H9 (cell line): Measurements from ENCODE around the gene UBXN11. TPM values are rescaled to one million over a fixed set of nuclear protein-coding genes. Genes with fewer than 3 reads are reported as not detected.

Experiments used
- DNase-seq: peaks from one replicate; pipeline ENCODE4 v3.0.0-alpha.2; 2017
- H2AFZ ChIP-seq: one replicate; pipeline ENCODE4 v1.6.1; 2013; ENCODE audit warnings: mild to moderate bottlenecking, low read length, control low read depth, moderate library complexity
- H2AK5ac ChIP-seq: 2 replicates; pipeline ENCODE4 v1.6.1; 2013; ENCODE audit warnings: low read length, control low read depth, mixed read lengths; ENCODE audit not compliant: insufficient read length
- H2BK120ac ChIP-seq: one replicate; pipeline ENCODE4 v1.6.1; 2013; ENCODE audit warnings: low read depth, mild to moderate bottlenecking, low read length, control low read depth, inconsistent platforms; ENCODE audit not compliant: poor library complexity, severe bottlenecking
- H2BK12ac ChIP-seq: 2 replicates; pipeline ENCODE4 v1.6.1; 2013; ENCODE audit warnings: low read length, control low read depth, mixed read lengths, low read depth; ENCODE audit not compliant: insufficient read length
- H2BK15ac ChIP-seq: 2 replicates; pipeline ENCODE4 v1.6.1; 2013; ENCODE audit warnings: low read depth, low read length, control low read depth
- H2BK20ac ChIP-seq: one replicate; pipeline ENCODE4 v1.6.1; 2013; ENCODE audit warnings: low read depth, mild to moderate bottlenecking, low read length, control low read depth, inconsistent platforms; ENCODE audit not compliant: poor library complexity, severe bottlenecking
- H2BK5ac ChIP-seq: 2 replicates; pipeline ENCODE4 v1.6.1; 2013; ENCODE audit warnings: low read length, control low read depth, mixed read lengths; ENCODE audit not compliant: insufficient read length
- H3K14ac ChIP-seq: 2 replicates; pipeline ENCODE4 v1.6.1; 2013; ENCODE audit warnings: low read length, control low read depth; ENCODE audit not compliant: insufficient read depth
- H3K18ac ChIP-seq: 2 replicates; pipeline ENCODE4 v1.6.1; 2013; ENCODE audit warnings: low read depth, mild to moderate bottlenecking, mixed read lengths, low read length, control low read depth; ENCODE audit not compliant: insufficient read length
- H3K23ac ChIP-seq: 2 replicates; pipeline ENCODE4 v1.6.1; 2013; ENCODE audit warnings: low read length, control low read depth, mixed read lengths, low read depth; ENCODE audit not compliant: insufficient read length
- H3K23me2 ChIP-seq: 2 replicates; pipeline ENCODE4 v1.6.1; 2013; ENCODE audit warnings: low read depth, mild to moderate bottlenecking, mixed read lengths, low read length, control low read depth; ENCODE audit not compliant: insufficient read length, poor library complexity, severe bottlenecking
- H3K27ac ChIP-seq: 2 replicates; pipeline ENCODE4 v1.5.1; 2013; ENCODE audit warnings: low read length, control low read depth, mixed read lengths, low read depth; ENCODE audit not compliant: insufficient read length
- H3K27me3 ChIP-seq: 2 replicates; pipeline ENCODE4 v1.6.1; 2013; ENCODE audit warnings: low read length, control low read depth, inconsistent platforms; ENCODE audit not compliant: insufficient read depth
- H3K4ac ChIP-seq: 2 replicates; pipeline ENCODE4 v1.6.1; 2013; ENCODE audit warnings: low read depth, mild to moderate bottlenecking, control low read depth, inconsistent platforms, low read length, moderate library complexity
- H3K4me1 ChIP-seq: 2 replicates; pipeline ENCODE4 v1.6.1; 2013; ENCODE audit warnings: low read length, control low read depth, inconsistent platforms; ENCODE audit not compliant: insufficient read depth
- H3K4me2 ChIP-seq: 2 replicates; pipeline ENCODE4 v1.6.1; 2013; ENCODE audit warnings: low read length, control low read depth, mixed read lengths; ENCODE audit not compliant: insufficient read length, insufficient read depth
- H3K56ac ChIP-seq: 2 replicates; pipeline ENCODE4 v1.6.1; 2013; ENCODE audit warnings: low read depth, mild to moderate bottlenecking, mixed read lengths, low read length, control low read depth; ENCODE audit not compliant: insufficient read length
- H3K79me1 ChIP-seq: 2 replicates; pipeline ENCODE4 v1.6.1; 2013; ENCODE audit warnings: low read depth, mild to moderate bottlenecking, moderate library complexity, low read length, control low read depth, inconsistent platforms; ENCODE audit not compliant: insufficient read depth, poor library complexity, severe bottlenecking
- H3K79me2 ChIP-seq: 2 replicates; pipeline ENCODE4 v1.6.1; 2013; ENCODE audit warnings: low read length, control low read depth, inconsistent platforms; ENCODE audit not compliant: insufficient read depth
- H3K9ac ChIP-seq: 2 replicates; pipeline ENCODE4 v1.6.1; 2013; ENCODE audit warnings: low read length, control low read depth, mixed read lengths; ENCODE audit not compliant: insufficient read length; ENCODE audit errors: extremely low read depth
- H3K9me3 ChIP-seq: one replicate; pipeline ENCODE4 v1.6.1; 2013; ENCODE audit warnings: low read depth, low read length, inconsistent platforms; ENCODE audit not compliant: control insufficient read depth
- H3T11ph ChIP-seq: one replicate; pipeline ENCODE4 v1.6.1; 2013; ENCODE audit warnings: mild to moderate bottlenecking, low read length, control low read depth, inconsistent platforms
- H4K20me1 ChIP-seq: one replicate; pipeline ENCODE4 v1.6.1; 2013; ENCODE audit not compliant: control insufficient read depth, insufficient read length, insufficient read depth
- H4K5ac ChIP-seq: 2 replicates; pipeline ENCODE4 v1.6.1; 2013; ENCODE audit warnings: low read depth, mild to moderate bottlenecking, mixed read lengths, low read length, control low read depth; ENCODE audit not compliant: insufficient read length
- H4K8ac ChIP-seq: replicated peaks from 2 replicates; pipeline ENCODE4 v1.6.1; 2013; ENCODE audit warnings: low read length, control low read depth, mixed read lengths, low read depth; ENCODE audit not compliant: insufficient read length
- H4K91ac ChIP-seq: 2 replicates; pipeline ENCODE4 v1.6.1; 2013; ENCODE audit warnings: low read depth, mild to moderate bottlenecking, moderate library complexity, mixed read lengths, low read length, control low read depth; ENCODE audit not compliant: insufficient read length
- H3K27ac Mint-ChIP-seq, 3 experiments: 2 replicates in 2 of 3; 3 replicates in 1 of 3; pipeline ENCODE4 v1.8.0; 2020 to 2021; ENCODE audit warnings: mixed read lengths in 3 of 3, mild to moderate bottlenecking in 1 of 3, moderate library complexity in 1 of 3
- H3K27me3 Mint-ChIP-seq: 2 replicates; pipeline ENCODE4 v1.8.0; 2021; ENCODE audit warnings: low read depth, mild to moderate bottlenecking, moderate library complexity, mixed read lengths
- H3K36me3 Mint-ChIP-seq, 3 experiments: 2 replicates in 2 of 3; 3 replicates in 1 of 3; pipeline ENCODE4 v1.8.0; 2020 to 2021; ENCODE audit warnings: low read depth in 3 of 3, mixed read lengths in 3 of 3; ENCODE audit not compliant: insufficient read depth in 1 of 3
- H3K4me1 Mint-ChIP-seq, 2 experiments: 2 replicates each; pipeline ENCODE4 v1.8.0; 2020; ENCODE audit warnings: mixed read lengths in 2 of 2
- H3K4me3 Mint-ChIP-seq, 2 experiments: 2 replicates in 1 of 2; 3 replicates in 1 of 2; pipeline ENCODE4 v1.8.0; 2020 to 2021; ENCODE audit warnings: mild to moderate bottlenecking in 2 of 2, mixed read lengths in 2 of 2, moderate library complexity in 1 of 2
- H3K9me3 Mint-ChIP-seq, 2 experiments: 2 replicates in 1 of 2; 3 replicates in 1 of 2; pipeline ENCODE4 v1.8.0; 2020; ENCODE audit warnings: mild to moderate bottlenecking in 2 of 2, mixed read lengths in 2 of 2, moderate library complexity in 1 of 2
- WGBS: extraction: QIAGEN DNeasy Blood & Tissue Kit; methylation state at CpG from one replicate; pipeline ENCODE4 v1.1.7; 2013; ENCODE audit warnings: missing lambda C conversion rate, low lambda C conversion rate, mixed read lengths; ENCODE audit not compliant: insufficient read length; ENCODE audit errors: extremely low coverage; 5-methylcytosine and 5-hydroxymethylcytosine counted together
- total RNA-seq: library from RNA; stranded (reverse); gene quantifications from 2 replicates; pipeline ENCODE4 v1.2.1, GENCODE V29; 2021
- TF ChIP-seq, protein P1 (sequence below): fragments of 200-600 bp; sonication (generic); conservative IDR thresholded peaks from 3 replicates; pipeline ENCODE4 v1.8.0; 2021; ENCODE audit warnings: antibody characterized with exemption, mild to moderate bottlenecking

UBXN11 gene
- total RNA-seq, 1 experiment from 2014 or later: 13.7 TPM

DNA sequence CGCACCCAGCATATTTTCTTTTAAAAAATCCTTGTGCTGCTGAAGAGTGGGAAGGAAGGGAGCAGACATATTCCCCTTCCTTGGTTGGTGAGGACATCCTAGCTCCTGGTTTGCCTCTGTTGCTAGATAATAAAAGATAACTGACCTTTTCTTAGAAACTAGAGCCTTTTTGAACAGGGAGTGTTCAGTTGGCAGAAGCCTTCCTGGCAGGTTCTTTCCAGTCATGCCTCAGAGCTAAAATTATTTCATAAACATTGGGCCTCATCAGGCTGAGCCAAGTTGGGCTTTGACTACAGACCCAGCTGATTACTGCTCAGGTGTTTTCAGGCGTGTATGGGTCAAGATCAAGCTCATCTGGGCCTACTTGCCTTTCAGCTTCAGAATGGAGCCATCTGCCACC lies 49.2 kb downstream of the UBXN11 start:
- H3K27ac ChIP-seq: no peak overlapping the region
- H3K27ac Mint-ChIP-seq: no peak overlapping the region
- no peak overlapping the region for H2BK20ac ChIP-seq
- DNase-seq: no peak
- no peaks in the 10 kb centered on the region for H3K79me1 ChIP-seq
- H2BK5ac ChIP-seq: no peak overlapping the region
- no peak overlapping the region for H3K14ac ChIP-seq
- H3K23ac ChIP-seq: no peak overlapping the region
- TF ChIP-seq, protein P1, sequence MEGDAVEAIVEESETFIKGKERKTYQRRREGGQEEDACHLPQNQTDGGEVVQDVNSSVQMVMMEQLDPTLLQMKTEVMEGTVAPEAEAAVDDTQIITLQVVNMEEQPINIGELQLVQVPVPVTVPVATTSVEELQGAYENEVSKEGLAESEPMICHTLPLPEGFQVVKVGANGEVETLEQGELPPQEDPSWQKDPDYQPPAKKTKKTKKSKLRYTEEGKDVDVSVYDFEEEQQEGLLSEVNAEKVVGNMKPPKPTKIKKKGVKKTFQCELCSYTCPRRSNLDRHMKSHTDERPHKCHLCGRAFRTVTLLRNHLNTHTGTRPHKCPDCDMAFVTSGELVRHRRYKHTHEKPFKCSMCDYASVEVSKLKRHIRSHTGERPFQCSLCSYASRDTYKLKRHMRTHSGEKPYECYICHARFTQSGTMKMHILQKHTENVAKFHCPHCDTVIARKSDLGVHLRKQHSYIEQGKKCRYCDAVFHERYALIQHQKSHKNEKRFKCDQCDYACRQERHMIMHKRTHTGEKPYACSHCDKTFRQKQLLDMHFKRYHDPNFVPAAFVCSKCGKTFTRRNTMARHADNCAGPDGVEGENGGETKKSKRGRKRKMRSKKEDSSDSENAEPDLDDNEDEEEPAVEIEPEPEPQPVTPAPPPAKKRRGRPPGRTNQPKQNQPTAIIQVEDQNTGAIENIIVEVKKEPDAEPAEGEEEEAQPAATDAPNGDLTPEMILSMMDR: no peak
- H3K27me3 ChIP-seq: no peaks in the 10 kb centered on the region
- H2BK120ac ChIP-seq: no peak overlapping the region
- H3K4me1 ChIP-seq: no peaks in the 10 kb centered on the region
- H4K20me1 ChIP-seq: no peaks in the 10 kb centered on the region
- no peak overlapping the region for H2AK5ac ChIP-seq
- no peak overlapping the region for H3K9ac ChIP-seq
- no peaks in the 10 kb centered on the region for H3K4me1 Mint-ChIP-seq
- H3K36me3 Mint-ChIP-seq: peaks cover 56 to 81% (median 76%) of the 10 kb centered on the region in 3 experiments
- H3K4ac ChIP-seq: no peak overlapping the region
- H2BK15ac ChIP-seq: no peak overlapping the region
- H3K4me2 ChIP-seq: no peak overlapping the region
- no peak overlapping the region for H2BK12ac ChIP-seq
- no peak overlapping the region for H3T11ph ChIP-seq
- no peak overlapping the region for H2AFZ ChIP-seq
- H3K23me2 ChIP-seq: no peaks in the 10 kb centered on the region
- no peak overlapping the region for H4K5ac ChIP-seq
- no peak overlapping the region for H3K4me3 Mint-ChIP-seq
- no peaks in the 10 kb centered on the region for H3K79me2 ChIP-seq
- H3K27me3 Mint-ChIP-seq: no peaks in the 10 kb centered on the region
- H3K9me3 Mint-ChIP-seq: no peaks in the 10 kb centered on the region; a peak in 1 of 5 replicates
- H3K56ac ChIP-seq: no peak overlapping the region
- no peaks in the 10 kb centered on the region for H3K9me3 ChIP-seq
- H4K91ac ChIP-seq: no peak overlapping the region
- H4K8ac ChIP-seq: no peak overlapping the region
- WGBS: no CpG with 5 or more reads among the region's 2 CpGs
- no peak overlapping the region for H3K18ac ChIP-seq
